ENCODE results near the gene IL13.

IL13 gene

GRCh38 chr5:132673488-132673887 lies 15.5 kb downstream of the IL13 start:
- DNase-seq (ENCODE audit: low spot score), result no peak
- H3K4me3 ChIP-seq, result no peak overlapping the region
- no peak overlapping the region for H3K27ac ChIP-seq
- no peak for TF ChIP-seq CTCF (IDR thresholded peaks at IDR 0.05)

- TF ChIP-seq CTCF (IDR thresholded peaks at IDR 0.05), result no peak
- DNase-seq (ENCODE audit: low spot score), result peak; percentile 58
- Histone ChIP-seq H3K4me3 (peak within 1 kb of the TSS; percentile 27), H3K27ac (peak within 1 kb of the TSS; percentile 59 to 88)
These were observed 16.1 kb downstream of the IL13 start, which contains the start of gene IL4 for GRCh38 chr5:132673939-132674630. TSS of gene IL4 (plus strand) at chr5:132673989. CDS start at chr5:132674051, 62 bp downstream.

- peak overlapping the region; percentile 27 for H3K4me3 ChIP-seq
- no peak for TF ChIP-seq CTCF (IDR thresholded peaks at IDR 0.05)
- DNase-seq (ENCODE audit: low spot score), result peak; percentile 72
- peak overlapping the region; percentile 59 to 88 for H3K27ac ChIP-seq
These were observed 16.9 kb downstream of the IL13 start for GRCh38 chr5:132674671-132675506.

- H3K27ac ChIP-seq, result peak overlapping the region; percentile 25 to 88
- peak; percentile 67 for DNase-seq (ENCODE audit: low spot score)
These were observed 18.1 kb downstream of the IL13 start for GRCh38 chr5:132675936-132676689.

GRCh38 chr5:132677191-132677590 lies 19.2 kb downstream of the IL13 start:
- H3K27ac ChIP-seq, result peak overlapping the region; percentile 25 to 88
- DNase-seq (ENCODE audit: low spot score), result peak; percentile 92
- no peak overlapping the region for H3K4me3 ChIP-seq
- TF ChIP-seq CTCF (IDR thresholded peaks at IDR 0.05), result no peak

More at GRCh38 chr5:132675936-132676689, 18.1 kb downstream of the IL13 start:
- TF ChIP-seq CTCF (IDR thresholded peaks at IDR 0.05), result no peak
- no peak overlapping the region for H3K4me3 ChIP-seq

GRCh38 chr5:132677682-132678400 lies 19.9 kb downstream of the IL13 start:
- H3K27ac ChIP-seq, result peak overlapping the region; percentile 0 to 40
- no peak overlapping the region for H3K4me3 ChIP-seq
- DNase-seq (ENCODE audit: low spot score), result no peak
- TF ChIP-seq CTCF (IDR thresholded peaks at IDR 0.05), result no peak
